DOHH2 (cell line): Measurements from ENCODE around the gene OR2L2.

Experiments
- EZH2phosphoT487 ChIP-seq: fragments of 200-600 bp; sonication (generic); IDR thresholded peaks from 2 replicates; pipeline ENCODE4 v1.6.1; 2017; ENCODE audit warnings: borderline replicate concordance, mild to moderate bottlenecking, antibody characterized with exemption, low read length, moderate library complexity, mixed read lengths
- TF ChIP-seq, protein P1 (sequence below): fragments of 200-600 bp; sonication (generic); IDR thresholded peaks from one replicate; pipeline ENCODE4 v1.5.1; 2014; ENCODE audit warnings: antibody characterized with exemption, mild to moderate bottlenecking, low read depth, low read length; ENCODE audit not compliant: poor library complexity, severe bottlenecking

GRCh38 chr1:248013229-248013710 lies 16.6 kb upstream of the OR2L2 start, which contains the start of gene OR2L5:
- TF ChIP-seq, protein P1, sequence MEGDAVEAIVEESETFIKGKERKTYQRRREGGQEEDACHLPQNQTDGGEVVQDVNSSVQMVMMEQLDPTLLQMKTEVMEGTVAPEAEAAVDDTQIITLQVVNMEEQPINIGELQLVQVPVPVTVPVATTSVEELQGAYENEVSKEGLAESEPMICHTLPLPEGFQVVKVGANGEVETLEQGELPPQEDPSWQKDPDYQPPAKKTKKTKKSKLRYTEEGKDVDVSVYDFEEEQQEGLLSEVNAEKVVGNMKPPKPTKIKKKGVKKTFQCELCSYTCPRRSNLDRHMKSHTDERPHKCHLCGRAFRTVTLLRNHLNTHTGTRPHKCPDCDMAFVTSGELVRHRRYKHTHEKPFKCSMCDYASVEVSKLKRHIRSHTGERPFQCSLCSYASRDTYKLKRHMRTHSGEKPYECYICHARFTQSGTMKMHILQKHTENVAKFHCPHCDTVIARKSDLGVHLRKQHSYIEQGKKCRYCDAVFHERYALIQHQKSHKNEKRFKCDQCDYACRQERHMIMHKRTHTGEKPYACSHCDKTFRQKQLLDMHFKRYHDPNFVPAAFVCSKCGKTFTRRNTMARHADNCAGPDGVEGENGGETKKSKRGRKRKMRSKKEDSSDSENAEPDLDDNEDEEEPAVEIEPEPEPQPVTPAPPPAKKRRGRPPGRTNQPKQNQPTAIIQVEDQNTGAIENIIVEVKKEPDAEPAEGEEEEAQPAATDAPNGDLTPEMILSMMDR, result no peak
- no peak for TF ChIP-seq EZH2phosphoT487
